ENCODE results near the gene UGT2B15. TPM values are rescaled to one million over a fixed set of nuclear protein-coding genes. Genes with fewer than 3 reads are reported as not detected.

UGT2B15 gene
- total and polyA plus RNA-seq, 3 experiments from 2014 or later, result not detected

Other genes with a start within 250 kb of the UGT2B15 start
- gene TMPRSS11E, start 223.2 kb downstream of the UGT2B15 start, total RNA-seq, result under 1 TPM; 0.15 to 0.18 TPM
- gene TMPRSS11E, start 223.2 kb downstream of the UGT2B15 start, polyA plus RNA-seq, result not detected
- gene UGT2B17, start 94.3 kb downstream of the UGT2B15 start, total RNA-seq, result not detected
- not detected for gene UGT2B17, start 94.3 kb downstream of the UGT2B15 start, polyA plus RNA-seq
- not detected for gene UGT2B10, start 145.3 kb upstream of the UGT2B15 start, total RNA-seq
- gene UGT2B10, start 145.3 kb upstream of the UGT2B15 start, polyA plus RNA-seq, result not detected

Data from CD8-positive, alpha-beta memory T cell (primary cell).